Adrenal gland (tissue), 12 donors: ENCODE measurements around the gene WFS1. TPM values are rescaled to one million over a fixed set of nuclear protein-coding genes. Genes with fewer than 3 reads are reported as not detected.

Experiments
- DNase-seq, 7 donors: peaks; one replicate each; pipeline ENCODE4 v3.0.0-alpha.2; 2019 to 2020
- H3K27ac ChIP-seq, 5 donors: fragments of 200-600 bp; sonication (generic) in 4 of 5; 1 replicate in 3 of 5; 2 replicates in 2 of 5; pipeline versions ENCODE4 v1.5.1 to v1.8.0; 2016 to 2020; ENCODE audit warnings: mild to moderate bottlenecking in 1 of 5
- H3K27me3 ChIP-seq: fragments of 200-600 bp; 2 replicates; pipeline ENCODE4 v1.8.0; 2021
- H3K36me3 ChIP-seq, 2 donors: fragments of 200-600 bp; replicated peaks in 1 of 2; 1 replicate in 1 of 2; 2 replicates in 1 of 2; pipeline versions ENCODE4 v1.5.1 to v1.8.0; 2018 to 2022
- H3K4me1 ChIP-seq, 2 donors: fragments of 200-600 bp; replicated peaks in 1 of 2; 1 replicate in 1 of 2; 2 replicates in 1 of 2; pipeline versions ENCODE4 v1.5.1 to v1.8.0; 2018 to 2021
- H3K4me3 ChIP-seq, 4 donors: fragments of 200-600 bp; sonication (generic) in 3 of 4; one replicate each; pipeline ENCODE4 v1.5.1; 2016 to 2018
- H3K9me3 ChIP-seq, 3 donors: fragments of 200-600 bp; sonication (generic) in 1 of 3; replicated peaks in 1 of 3; 1 replicate in 2 of 3; 2 replicates in 1 of 3; pipeline versions ENCODE4 v1.5.1 to v1.8.0; 2016 to 2021
- CTCF ChIP-seq, 6 experiments: fragments of 450-650 bp in 4 of 6; fragments of 200-600 bp in 2 of 6; sonication (generic) in 1 of 6; IDR thresholded peaks; 1 replicate in 5 of 6; 2 replicates in 1 of 6; pipeline versions ENCODE4 v1.5.1 to v1.8.0; 2016 to 2021; ENCODE audit warnings: antibody characterized with exemption in 6 of 6, mild to moderate bottlenecking in 2 of 6, moderate library complexity in 1 of 6
- POLR2A ChIP-seq, 2 donors: fragments of 450-650 bp; IDR thresholded peaks; one replicate each; pipeline ENCODE4 v1.6.1; 2017; ENCODE audit warnings: antibody characterized with exemption in 2 of 2, mild to moderate bottlenecking in 2 of 2, moderate library complexity in 1 of 2
- WGBS, 4 donors: extraction: QIAGEN DNeasy Blood & Tissue Kit in 2 of 4; methylation state at CpG; one replicate each; pipeline versions ENCODE4 v1.1.5 to v1.1.7; 2013 to 2017; 5-methylcytosine and 5-hydroxymethylcytosine counted together
- intact Hi-C, 2 donors: fragments of 100-400 bp; cut with DNase I; formaldehyde crosslinking; loops; one replicate each; pipeline versions ENCODE4 v1.14.1 to v1.15.0; 2022 to 2023
- polyA plus RNA-seq, 3 donors: library from polyadenylated mRNA; stranded (reverse); fragments of 200-250 nt in 2 of 3; fragments of 350-450 nt in 1 of 3; fragmentation: Illumina TruSeq in 1 of 3; extraction: RNeasy Lipid Tissue Mini Kit (QIAGEN cat#74804) in 1 of 3; gene quantifications; one replicate each; pipeline ENCODE4 v1.2.3, GENCODE V29; 2013 to 2014
- total RNA-seq, 9 donors: library from RNA; depleted of rRNA in 4 of 9; stranded (reverse); fragments of >200 nt in 4 of 9; fragments of 120-200 nt in 1 of 9; fragmentation: NEBNext Ultra II Directional in 1 of 9; extraction: Animal tissue kit (Norgen Biotek cat#: 25700) in 1 of 9; gene quantifications; one replicate each; pipeline versions ENCODE4 v1.1.0 to v1.2.4, GENCODE V29; 2013 to 2023
- donor health status: healthy with polysubstance abuse.
- donor health status: Bipolar disorder and iron deficiency.
- donor health status: DM: yes; HTN: yes; CAD: no.
- donor health status: DM: no; HTN: no; CAD: no.
- donor health status: DM: no; HTN: no; CAD: no.
- donor health status: DM: yes; HTN: yes; CAD: no.

Gene WFS1
- total and polyA plus RNA-seq, 12 donors = 20.8 to 64.4 (median 33.1) TPM

DNA sequence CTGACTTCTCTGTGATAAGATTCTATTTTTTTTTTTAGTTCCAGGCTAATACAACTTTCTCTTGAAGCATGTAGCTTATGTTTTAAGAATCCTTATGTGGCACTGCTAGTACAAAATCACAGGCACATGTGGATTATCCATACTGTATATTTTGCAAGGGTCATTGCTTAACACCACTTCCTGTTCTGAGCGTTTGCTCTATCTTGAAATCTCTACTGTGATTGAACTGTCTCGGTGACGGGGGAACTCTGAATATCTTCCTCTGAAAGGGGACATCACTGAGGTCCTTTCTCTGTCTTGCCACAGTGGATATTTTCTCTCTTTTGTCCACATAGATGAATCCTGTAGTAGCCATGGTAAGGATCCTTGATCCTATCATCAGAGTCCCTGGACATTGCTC is 2.1 kb upstream of the WFS1 start:
- 42 to 56% (median 51%) methylated on average over 3 of the region's 3 CpGs for WGBS, 4 donors
- Histone ChIP-seq H3K4me3 (no peak overlapping the region), H3K36me3 (no peaks in the 10 kb centered on the region), H3K9me3 (no peaks in the 10 kb centered on the region), H3K27ac (no peak overlapping the region), H3K4me1 (peaks cover 9 to 28% of the 10 kb centered on the region in 2 donors), H3K27me3 (no peaks in the 10 kb centered on the region)
- no peak for DNase-seq
- intact Hi-C loops = no loop called here
- TF ChIP-seq CTCF (IDR thresholded peaks at IDR 0.05) (no peak), POLR2A (IDR thresholded peaks at IDR 0.05) (no peak)

DNA sequence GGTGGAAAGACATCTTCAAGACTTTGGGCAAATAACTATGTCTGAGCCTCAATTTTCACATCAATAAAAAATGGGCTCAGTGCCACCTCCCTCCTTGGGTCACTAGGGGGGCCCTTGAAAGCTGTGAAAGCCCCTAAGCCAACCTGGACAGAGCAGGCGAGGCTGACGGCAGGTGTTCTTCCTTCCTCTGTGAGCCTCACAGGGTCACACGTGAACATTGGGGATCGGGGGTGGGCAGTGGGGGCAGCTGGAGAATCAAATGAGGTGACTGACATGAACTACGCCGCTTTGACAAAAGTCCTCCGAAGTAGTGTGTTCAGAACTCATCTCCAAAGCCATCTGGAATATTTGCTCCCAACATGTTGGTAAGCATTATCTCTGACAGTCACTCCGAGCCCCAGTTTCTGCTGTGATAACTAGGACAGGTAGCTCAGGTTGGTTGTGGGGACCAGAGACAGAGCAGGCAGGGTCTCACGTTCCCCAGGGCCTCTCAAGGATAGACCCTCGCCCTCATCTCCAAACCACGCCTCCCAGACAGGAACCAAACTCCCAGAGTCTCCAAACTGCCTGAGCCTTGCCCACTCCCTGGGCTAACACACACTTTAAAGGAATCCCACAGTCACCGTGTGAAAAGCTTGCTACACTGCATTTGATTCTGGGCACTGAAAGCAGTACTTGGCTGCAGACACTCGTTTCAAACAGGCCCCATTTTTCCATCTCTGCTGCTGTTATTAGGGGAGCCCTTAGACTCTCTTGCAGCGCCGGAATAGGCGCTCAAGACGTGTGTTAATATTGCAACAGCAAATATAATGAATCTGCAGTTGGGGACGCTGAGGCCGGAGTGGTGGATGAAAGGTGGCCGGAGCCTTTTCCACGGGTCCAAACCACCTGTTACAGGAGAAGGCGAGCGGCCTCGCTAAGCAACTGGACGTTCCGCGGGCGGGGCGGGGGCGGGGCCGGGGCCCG is 717 bp upstream of the WFS1 start:
- peak overlapping the region in 1 of 4 donors; percentile 90 for H3K4me3 ChIP-seq
- H3K27ac ChIP-seq = peak overlapping the region in 1 of 5 donors; percentile 19
- H3K9me3 ChIP-seq = no peaks in the 10 kb centered on the region
- intact Hi-C loops = no loop called here
- H3K4me1 ChIP-seq = peaks cover 12 to 42% of the 10 kb centered on the region in 2 donors
- WGBS, 4 donors = 23 to 38% (median 30%) methylated on average over 19 to 32 of the region's 32 CpGs
- no peaks in the 10 kb centered on the region for H3K36me3 ChIP-seq
- TF ChIP-seq POLR2A (IDR thresholded peaks at IDR 0.05) (no peak), CTCF (IDR thresholded peaks at IDR 0.05) (no peak)
- H3K27me3 ChIP-seq = no peaks in the 10 kb centered on the region
- no peak for DNase-seq

- TF ChIP-seq POLR2A (IDR thresholded peaks at IDR 0.05) = no peak
- TF ChIP-seq CTCF (IDR thresholded peaks at IDR 0.05) = no peak
- H3K36me3 ChIP-seq = no peaks in the 10 kb centered on the region
- peaks cover 12 to 52% of the 10 kb centered on the region in 2 donors for H3K4me1 ChIP-seq
- H3K4me3 ChIP-seq = peak overlapping the region in 3 of 4 donors; percentile 89 to 90 (median 89)
- H3K27ac ChIP-seq = peak overlapping the region in 3 of 5 donors; percentile 66 to 78 (median 78)
- H3K27me3 ChIP-seq = no peaks in the 10 kb centered on the region
- 22 to 33% (median 30%) methylated on average over 5 to 8 of the region's 8 CpGs for WGBS, 4 donors
- peak in 2 of 7 donors; percentile 44 to 61 for DNase-seq
- H3K9me3 ChIP-seq = no peaks in the 10 kb centered on the region
- intact Hi-C loops = no loop called here
Observed at GRCh38 chr4:6270636-6271121, 1.0 kb downstream of the WFS1 start.

GRCh38 chr4:6271206-6271605 is 1.6 kb downstream of the WFS1 start:
- Histone ChIP-seq H3K4me1 (peaks cover 12 to 57% of the 10 kb centered on the region in 2 donors), H3K27ac (peak overlapping the region in 2 of 5 donors; percentile 78), H3K4me3 (peak overlapping the region in 1 of 4 donors; percentile 90), H3K36me3 (no peaks in the 10 kb centered on the region), H3K27me3 (no peaks in the 10 kb centered on the region), H3K9me3 (no peaks in the 10 kb centered on the region)
- no peak for TF ChIP-seq POLR2A (IDR thresholded peaks at IDR 0.05)
- TF ChIP-seq CTCF (IDR thresholded peaks at IDR 0.05) = no peak
- 61 to 85% (median 77%) methylated on average over 9 of the region's 9 CpGs for WGBS, 4 donors
- intact Hi-C loops = no loop called here
- no peak for DNase-seq
